ENCODE data around the gene EML3. TPM values are rescaled to one million over a fixed set of nuclear protein-coding genes. Genes with fewer than 3 reads are reported as not detected.

The EML3 gene
- total RNA-seq = 10 to 100 TPM in 8 of 9 donors, 1 to 10 TPM in 1; 8.8 to 40.9 (median 16.2) TPM
- polyA plus RNA-seq = 10 to 100 TPM; 14.7 to 15.3 TPM
- long read RNA-seq, donor 1, partial matches to known transcripts = 6 of 17 reads
- long read RNA-seq, donor 1, other reads (novel, unspliced or antisense) = 6 of 17 reads
- long read RNA-seq, donor 2, partial matches to known transcripts = 8 of 18 reads
- long read RNA-seq, donor 2, other reads (novel, unspliced or antisense) = 6 of 18 reads
- long read RNA-seq, donor 3, partial matches to known transcripts = 7 of 14 reads
- long read RNA-seq, donor 3, other reads (novel, unspliced or antisense) = 5 of 14 reads

DNA sequence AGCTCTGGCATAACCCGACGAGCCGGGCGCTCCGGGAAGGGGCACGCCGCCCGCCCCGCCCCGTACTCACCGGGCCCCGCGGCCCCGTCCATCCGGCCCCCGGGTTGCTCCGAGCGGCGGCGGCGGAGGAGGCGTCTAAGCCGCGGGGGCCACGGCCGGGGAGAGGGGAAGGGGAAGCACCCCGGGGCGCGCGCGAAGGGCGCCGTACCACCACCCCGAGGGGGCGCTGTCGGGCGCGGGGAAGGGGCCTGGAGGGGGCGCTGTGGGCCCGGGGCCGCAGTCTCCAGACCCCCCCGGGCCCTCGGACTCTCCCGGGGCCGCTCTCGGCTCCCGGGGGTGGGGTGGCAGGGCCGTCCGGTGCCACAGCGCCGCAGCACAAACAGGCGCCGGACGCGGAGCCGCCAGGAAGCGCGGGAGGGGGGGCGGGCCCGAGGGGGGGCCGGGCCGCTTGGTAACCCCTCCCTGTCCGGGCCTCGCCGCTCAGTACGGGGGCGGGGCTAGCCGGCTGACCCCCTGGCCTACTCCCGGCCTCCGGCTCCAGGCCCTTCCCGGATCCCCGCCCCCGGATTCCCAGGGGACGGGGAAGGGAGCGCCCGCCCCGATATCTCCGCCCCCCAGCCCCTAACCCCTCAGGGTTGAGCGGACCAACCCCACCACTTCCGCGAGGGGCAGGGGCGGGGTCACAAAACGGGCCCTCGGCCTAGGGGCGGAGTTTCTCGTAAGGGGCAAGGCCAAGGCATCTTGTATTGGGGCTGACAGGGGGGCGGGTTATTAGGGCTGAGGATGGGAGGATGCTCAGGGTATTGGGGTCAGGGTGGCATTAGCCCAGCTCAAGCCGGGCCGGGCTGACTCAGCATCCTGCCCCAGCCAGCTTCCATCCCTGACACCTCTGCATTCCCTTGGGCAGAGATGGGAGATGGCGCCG lies at the start of gene EML3, which contains the start of gene ROM1:
Gene EML3, minus strand, starts transcription at position 410 of the 925 bp plus-strand sequence. Its CDS starts 318 bp downstream, at position 92.
Gene ROM1, plus strand, starts transcription at position 892 of the 925 bp plus-strand sequence. Its CDS starts 25 bp downstream, at position 917.
- Histone ChIP-seq H3K36me3 (peaks cover 0 to 58% (median 37%) of the 10 kb centered on the region in 9 donors), H3K27ac (peak within 1 kb of the TSS; percentile 91 to 99 (median 98)), H3K27me3 (no peaks in the 10 kb centered on the region), H3K4me1 (peaks cover 4 to 39% (median 18%) of the 10 kb centered on the region in 12 donors), H3K9me3 (no peaks in the 10 kb centered on the region), H3K4me3 (peak within 1 kb of the TSS; percentile 70 to 99 (median 82))
- TF ChIP-seq CTCF (IDR thresholded peaks at IDR 0.05) = peak; percentile 78 to 100 (median 92)
- peak in 1 of 2 donors; percentile 33 for TF ChIP-seq POLR2A (IDR thresholded peaks at IDR 0.05)
- intact Hi-C loops (cut with DNase I) = loop anchor here in 3 of 10 donors (5.0 kb wide), 1 partner anchor 35 kb away; the partner anchor contains the start of gene GANAB (in 3 of the 3)
- DNase-seq (peak; percentile 91 to 95 (median 94)), ATAC-seq (peak; percentile 80 to 91 (median 90))
- WGBS, 4 donors = 0 to 3% (median 2%) methylated on average over 34 to 91 of the region's 91 CpGs

GRCh38 chr11:62656796-62657429 lies 44.3 kb upstream of the EML3 start:
- intact Hi-C loops (cut with DNase I) = no loop called here
- DNase-seq (no peak), ATAC-seq (no peak)
- no peak for TF ChIP-seq POLR2A (IDR thresholded peaks at IDR 0.05)
- TF ChIP-seq CTCF (IDR thresholded peaks at IDR 0.05) = no peak
- Histone ChIP-seq H3K4me1 (peaks cover 0 to 11% (median 8%) of the 10 kb centered on the region in 12 donors), H3K4me3 (no peak overlapping the region), H3K36me3 (peaks cover 0 to 10% (median 1%) of the 10 kb centered on the region in 9 donors), H3K9me3 (no peaks in the 10 kb centered on the region), H3K27me3 (no peaks in the 10 kb centered on the region), H3K27ac (no peak overlapping the region)
- 41 to 62% (median 56%) methylated on average over 5 of the region's 5 CpGs for WGBS, 4 donors

DNA sequence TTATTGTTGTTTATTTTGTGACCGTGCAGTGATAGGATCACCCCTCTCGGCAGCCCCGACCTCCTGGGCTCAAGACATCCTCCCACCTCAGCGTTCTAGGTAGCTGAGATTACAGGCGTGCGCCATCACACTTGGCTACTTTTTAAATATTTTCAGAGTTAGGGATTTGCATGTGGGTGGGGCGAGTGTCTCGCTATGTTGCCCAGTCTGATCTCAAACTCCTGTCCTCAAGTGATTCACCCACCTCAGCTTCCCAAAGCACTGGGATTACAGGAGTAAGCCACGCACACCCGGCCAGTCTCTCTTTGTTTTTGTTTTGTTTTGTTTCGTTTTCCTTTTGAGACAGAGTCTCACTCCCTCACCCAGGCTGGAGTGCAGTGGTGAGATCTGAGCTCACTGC lies 41.7 kb upstream of the EML3 start:
- Histone ChIP-seq H3K27ac (no peak overlapping the region), H3K27me3 (no peaks in the 10 kb centered on the region), H3K4me3 (no peak overlapping the region), H3K36me3 (peaks cover 0 to 9% (median 5%) of the 10 kb centered on the region in 9 donors), H3K4me1 (peaks cover 0 to 17% (median 13%) of the 10 kb centered on the region in 12 donors), H3K9me3 (no peaks in the 10 kb centered on the region)
- TF ChIP-seq CTCF (IDR thresholded peaks at IDR 0.05) = no peak
- TF ChIP-seq POLR2A (IDR thresholded peaks at IDR 0.05) = no peak
- 89 to 91% (median 90%) methylated on average over 11 of the region's 11 CpGs for WGBS, 4 donors
- intact Hi-C loops (cut with DNase I) = no loop called here
- DNase-seq = peak in 1 of 5 donors; percentile 35
- ATAC-seq = no peak
